ENCODE results near the gene NHEJ1. TPM values are rescaled to one million over a fixed set of nuclear protein-coding genes. Genes with fewer than 3 reads are reported as not detected.

Gene NHEJ1
- total RNA-seq, 6 experiments from 2014 or later: 5.8 to 16.7 (median 10.9) TPM

DNA sequence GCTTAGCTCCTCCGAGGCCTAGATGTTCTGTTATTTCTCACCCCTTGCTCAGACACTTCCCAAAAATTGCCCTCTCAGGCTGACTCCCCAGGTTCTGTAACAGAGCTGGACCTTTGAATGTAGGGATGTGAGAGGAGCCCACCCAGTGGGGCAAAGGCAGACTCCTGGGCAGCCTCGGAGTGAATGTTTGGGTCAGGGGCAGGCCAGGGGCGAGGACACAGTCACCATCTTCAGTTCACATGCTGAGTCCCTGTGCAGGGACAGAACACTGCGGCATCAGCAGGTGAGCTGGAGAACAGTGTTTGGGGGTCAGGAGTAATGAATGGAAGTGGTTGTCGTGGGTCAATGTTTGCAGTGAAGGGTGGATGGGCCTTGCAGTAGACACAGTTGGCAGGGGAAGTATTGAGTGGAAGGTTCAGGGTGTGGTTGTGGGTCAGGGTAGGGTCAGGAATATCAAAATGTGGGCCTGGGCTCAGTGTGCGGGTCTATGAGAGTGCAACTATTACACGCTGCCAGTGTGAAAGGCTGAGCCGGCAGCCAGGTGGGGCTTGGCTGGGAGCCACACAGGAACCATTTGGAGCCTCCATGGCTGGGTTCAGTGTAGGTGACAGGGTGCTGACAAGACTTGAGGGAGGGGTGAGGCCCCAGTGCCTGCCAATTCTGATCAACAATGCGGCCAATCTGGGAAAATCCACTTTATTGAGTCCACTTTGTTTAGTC is 104.3 kb downstream of the NHEJ1 start:
- H3K9me3 ChIP-seq: no peaks in the 10 kb centered on the region
- TF ChIP-seq, protein P1, sequence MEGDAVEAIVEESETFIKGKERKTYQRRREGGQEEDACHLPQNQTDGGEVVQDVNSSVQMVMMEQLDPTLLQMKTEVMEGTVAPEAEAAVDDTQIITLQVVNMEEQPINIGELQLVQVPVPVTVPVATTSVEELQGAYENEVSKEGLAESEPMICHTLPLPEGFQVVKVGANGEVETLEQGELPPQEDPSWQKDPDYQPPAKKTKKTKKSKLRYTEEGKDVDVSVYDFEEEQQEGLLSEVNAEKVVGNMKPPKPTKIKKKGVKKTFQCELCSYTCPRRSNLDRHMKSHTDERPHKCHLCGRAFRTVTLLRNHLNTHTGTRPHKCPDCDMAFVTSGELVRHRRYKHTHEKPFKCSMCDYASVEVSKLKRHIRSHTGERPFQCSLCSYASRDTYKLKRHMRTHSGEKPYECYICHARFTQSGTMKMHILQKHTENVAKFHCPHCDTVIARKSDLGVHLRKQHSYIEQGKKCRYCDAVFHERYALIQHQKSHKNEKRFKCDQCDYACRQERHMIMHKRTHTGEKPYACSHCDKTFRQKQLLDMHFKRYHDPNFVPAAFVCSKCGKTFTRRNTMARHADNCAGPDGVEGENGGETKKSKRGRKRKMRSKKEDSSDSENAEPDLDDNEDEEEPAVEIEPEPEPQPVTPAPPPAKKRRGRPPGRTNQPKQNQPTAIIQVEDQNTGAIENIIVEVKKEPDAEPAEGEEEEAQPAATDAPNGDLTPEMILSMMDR (IDR thresholded peaks at IDR 0.05): no peak
- no peak for TF ChIP-seq POLR2A (IDR thresholded peaks at IDR 0.05)
- DNase-seq: no peak
- H3K27ac ChIP-seq: no peak overlapping the region
- H3K4me1 ChIP-seq: peaks cover 0 to 30% (median 9%) of the 10 kb centered on the region in 4 donors
- ATAC-seq: no peak
- intact Hi-C loops (cut with DNase I): loop anchor here (5.0 to 10.0 kb wide), 2 partner anchors 98 to 101 kb away; no protein-coding TSS in a partner anchor
- H3K27me3 ChIP-seq: no peaks in the 10 kb centered on the region
- 44% methylated on average over 5 of the region's 9 CpGs for WGBS (ENCODE audit: insufficient coverage, low coverage, low lambda C conversion rate, missing lambda C conversion rate)
- no peaks in the 10 kb centered on the region for H3K36me3 ChIP-seq
- no peak overlapping the region for H3K4me3 ChIP-seq

DNA sequence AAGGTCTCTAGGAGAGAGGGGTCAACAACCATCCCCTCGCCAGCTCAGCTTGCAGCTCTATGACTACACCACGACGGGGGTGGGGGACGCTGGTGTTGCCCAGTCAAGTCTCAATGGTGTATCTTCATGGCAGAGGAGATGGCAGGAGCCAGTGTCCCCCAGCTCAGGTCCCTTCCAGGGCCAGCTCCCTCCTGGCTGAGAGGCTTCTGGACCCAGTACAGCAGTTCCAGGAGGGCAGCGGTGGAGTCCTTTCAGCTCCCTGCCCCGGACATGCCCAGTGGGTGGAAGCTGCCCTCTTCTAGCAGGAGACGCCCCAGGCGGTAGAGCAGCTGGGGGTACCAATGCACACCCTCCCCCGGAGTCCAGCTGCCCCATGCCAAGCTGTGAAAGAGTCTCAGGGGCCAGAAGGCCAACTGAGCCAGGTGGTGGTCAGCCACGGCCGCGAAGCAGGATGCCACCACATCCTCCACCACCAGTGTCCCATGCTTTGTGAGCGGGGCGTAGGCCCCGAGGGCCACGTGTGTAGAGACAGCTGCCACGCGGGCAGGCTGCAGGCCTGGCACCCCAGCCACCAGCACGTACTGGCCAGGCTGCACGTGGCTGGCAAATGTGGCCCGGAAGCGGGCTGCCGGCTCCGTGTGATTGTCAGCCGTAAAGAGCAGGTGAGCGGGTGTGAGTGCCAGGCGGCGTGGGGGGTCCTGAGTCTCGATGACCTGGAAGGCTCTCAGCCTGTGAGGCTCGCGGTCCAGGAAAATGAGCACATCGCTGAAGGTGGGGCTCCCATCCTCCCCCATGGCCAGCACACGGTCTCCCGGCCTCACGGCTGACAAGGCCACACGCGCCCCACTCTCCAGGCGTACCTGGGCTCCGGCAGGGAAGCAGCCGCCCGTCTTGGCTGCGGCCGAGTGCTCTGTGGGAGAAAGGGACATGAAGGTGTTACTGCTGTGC is 105.4 kb downstream of the NHEJ1 start:
- intact Hi-C loops (cut with DNase I): loop anchor here (5.0 to 10.0 kb wide), 2 partner anchors 100 to 102 kb away; no protein-coding TSS in a partner anchor
- no peak overlapping the region for H3K4me3 ChIP-seq
- no peaks in the 10 kb centered on the region for H3K9me3 ChIP-seq
- WGBS (ENCODE audit: insufficient coverage, low coverage, low lambda C conversion rate, missing lambda C conversion rate): 96% methylated on average over 5 of the region's 43 CpGs
- ATAC-seq (no peak), DNase-seq (no peak)
- H3K27ac ChIP-seq: no peak overlapping the region
- no peaks in the 10 kb centered on the region for H3K27me3 ChIP-seq
- H3K4me1 ChIP-seq: peaks cover 0 to 22% (median 9%) of the 10 kb centered on the region in 4 donors
- H3K36me3 ChIP-seq: no peaks in the 10 kb centered on the region
- TF ChIP-seq, protein P1 (IDR thresholded peaks at IDR 0.05): no peak

DNA sequence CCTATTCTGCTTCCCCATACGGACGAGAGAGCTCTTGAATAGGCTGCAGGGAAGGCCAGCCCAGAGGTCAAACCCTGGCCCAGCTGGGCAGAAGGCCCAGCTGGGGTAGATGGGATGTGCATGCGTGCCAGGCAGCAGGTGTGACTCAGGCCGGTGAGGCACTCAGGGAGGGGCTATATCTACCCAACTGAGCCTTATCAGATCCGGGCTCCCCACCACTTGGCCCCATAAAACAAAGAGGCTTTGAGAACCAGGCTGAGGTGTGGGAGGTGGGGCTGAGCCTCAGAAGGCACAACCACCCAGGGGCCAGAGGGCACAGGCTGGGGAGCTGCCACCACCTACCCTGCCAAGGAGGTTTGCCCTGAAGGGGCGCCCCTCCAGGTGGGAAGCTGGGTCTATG is 111.3 kb downstream of the NHEJ1 start:
- no peak for DNase-seq
- H3K27ac ChIP-seq: no peak overlapping the region
- WGBS (ENCODE audit: insufficient coverage, low coverage, low lambda C conversion rate, missing lambda C conversion rate): 62% methylated on average over 2 of the region's 6 CpGs

DNA sequence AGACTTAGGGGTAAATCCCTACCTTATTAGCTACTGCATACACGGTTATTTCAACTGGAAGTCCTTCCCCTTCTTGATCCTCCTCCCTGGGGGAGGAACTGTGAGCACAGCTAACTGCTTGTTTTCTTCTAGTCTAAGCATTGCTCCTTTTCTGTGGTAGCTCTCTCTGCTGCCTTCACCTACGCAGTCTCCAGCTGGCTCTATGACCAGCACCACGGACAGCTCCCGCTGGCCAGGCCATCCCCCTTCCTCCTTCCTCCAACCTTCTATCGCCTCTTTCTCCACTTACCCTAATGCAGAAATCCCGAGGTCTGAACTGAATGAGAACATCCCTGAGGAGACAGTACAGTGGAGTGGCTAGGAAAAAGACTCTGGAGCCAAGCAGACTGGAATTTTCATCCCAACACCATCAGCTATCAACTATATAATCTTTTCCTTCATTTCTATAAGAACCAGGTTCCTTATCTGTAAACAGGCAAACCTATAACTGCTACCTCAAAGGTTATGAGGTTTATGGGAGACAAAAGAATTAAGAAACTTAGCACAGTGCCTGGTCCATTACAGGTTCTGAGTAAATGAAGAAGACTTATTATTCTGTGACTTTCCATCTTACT is 114.6 kb downstream of the NHEJ1 start:
- no peak overlapping the region for H3K4me3 ChIP-seq
- TF ChIP-seq, protein P1 (IDR thresholded peaks at IDR 0.05): no peak
- TF ChIP-seq POLR2A (IDR thresholded peaks at IDR 0.05): no peak
- no peaks in the 10 kb centered on the region for H3K9me3 ChIP-seq
- H3K27me3 ChIP-seq: no peaks in the 10 kb centered on the region
- H3K4me1 ChIP-seq: peaks cover 0 to 10% (median 0%) of the 10 kb centered on the region in 4 donors
- intact Hi-C loops (cut with DNase I): no loop called here
- no peak overlapping the region for H3K27ac ChIP-seq
- DNase-seq (no peak), ATAC-seq (peak in 3 of 4 donors; percentile 42 to 64 (median 46))
- 7% methylated on average over 6 of the region's 6 CpGs for WGBS (ENCODE audit: insufficient coverage, low coverage, low lambda C conversion rate, missing lambda C conversion rate)
- H3K36me3 ChIP-seq: no peaks in the 10 kb centered on the region

More for the DNA sequence above, 111.3 kb downstream of the NHEJ1 start:
- H3K4me1 ChIP-seq: no peaks in the 10 kb centered on the region
- H3K4me3 ChIP-seq: no peak overlapping the region
- ATAC-seq: peak in 3 of 4 donors; percentile 35 to 65 (median 52)
- no peaks in the 10 kb centered on the region for H3K36me3 ChIP-seq
- TF ChIP-seq POLR2A (IDR thresholded peaks at IDR 0.05): no peak
- TF ChIP-seq, protein P1 (IDR thresholded peaks at IDR 0.05): no peak
- H3K27me3 ChIP-seq: no peaks in the 10 kb centered on the region
- H3K9me3 ChIP-seq: no peaks in the 10 kb centered on the region
- intact Hi-C loops (cut with DNase I): no loop called here
